GM23338 (cell line): Measurements from ENCODE around the gene UBTD1. TPM values are rescaled to one million over a fixed set of nuclear protein-coding genes. Genes with fewer than 3 reads are reported as not detected.

ENCODE experiments used
- ATAC-seq: fragments of 200-7000 bp; cut with Tn5 transposase; 3 replicates; pipeline ENCODE4 v1.9.1; 2020
- DNase-seq: peaks from one replicate; pipeline ENCODE4 v3.0.0-alpha.2; 2015; ENCODE audit warnings: low spot score
- H2AFZ ChIP-seq: fragments of 200-600 bp; sonication (generic); 2 replicates; pipeline ENCODE4 v1.8.0; 2016; ENCODE audit warnings: antibody characterized with exemption, mild to moderate bottlenecking, moderate library complexity
- H3F3A ChIP-seq: fragments of 200-600 bp; sonication (generic); replicated peaks from 2 replicates; pipeline ENCODE4 v1.8.0; 2017; ENCODE audit warnings: antibody characterized with exemption, mixed run types, low read depth
- H3K27ac ChIP-seq: fragments of 200-600 bp; sonication (generic); 2 replicates; pipeline ENCODE4 v1.6.1; 2016; ENCODE audit warnings: low read depth
- H3K27me3 ChIP-seq: fragments of 200-600 bp; sonication (generic); 2 replicates; pipeline ENCODE4 v1.8.0; 2016; ENCODE audit warnings: mild to moderate bottlenecking, mixed run types, moderate library complexity; ENCODE audit not compliant: insufficient read depth
- H3K36me3 ChIP-seq: fragments of 200-600 bp; sonication (generic); 2 replicates; pipeline ENCODE4 v1.8.0; 2016; ENCODE audit warnings: mild to moderate bottlenecking; ENCODE audit not compliant: insufficient read depth
- H3K4me1 ChIP-seq: fragments of 200-600 bp; sonication (generic); 2 replicates; pipeline ENCODE4 v1.8.0; 2016; ENCODE audit warnings: mild to moderate bottlenecking, moderate library complexity; ENCODE audit not compliant: insufficient read depth
- H3K4me2 ChIP-seq: fragments of 200-600 bp; sonication (generic); 2 replicates; pipeline ENCODE4 v1.7.1; 2017; ENCODE audit warnings: mixed run types
- H3K4me3 ChIP-seq: fragments of 200-600 bp; sonication (generic); 2 replicates; pipeline ENCODE4 v1.6.1; 2016; ENCODE audit warnings: mixed run types
- H3K79me2 ChIP-seq: fragments of 200-600 bp; sonication (generic); replicated peaks from 2 replicates; pipeline ENCODE4 v1.8.0; 2017; ENCODE audit warnings: mild to moderate bottlenecking; ENCODE audit not compliant: insufficient read depth
- H3K9me2 ChIP-seq: fragments of 200-600 bp; sonication (generic); 2 replicates; pipeline ENCODE4 v1.8.0; 2017; ENCODE audit not compliant: insufficient read depth
- H4K20me1 ChIP-seq: fragments of 200-600 bp; sonication (generic); replicated peaks from 2 replicates; pipeline ENCODE4 v1.8.0; 2017; ENCODE audit warnings: mild to moderate bottlenecking; ENCODE audit not compliant: insufficient read depth
- H3K27ac Mint-ChIP-seq: 2 replicates; pipeline ENCODE4 v1.8.0; 2020; ENCODE audit warnings: inconsistent platforms, mild to moderate bottlenecking, moderate library complexity, mixed read lengths
- H3K27me3 Mint-ChIP-seq: 3 replicates; pipeline ENCODE4 v1.8.0; 2022; ENCODE audit warnings: low read depth, mild to moderate bottlenecking, moderate library complexity, mixed read lengths, inconsistent platforms; ENCODE audit not compliant: insufficient read depth, poor library complexity
- H3K36me3 Mint-ChIP-seq: 3 replicates; pipeline ENCODE4 v1.8.0; 2021; ENCODE audit warnings: low read depth, mild to moderate bottlenecking, inconsistent platforms, moderate library complexity, mixed read lengths
- H3K4me1 Mint-ChIP-seq: 3 replicates; pipeline ENCODE4 v1.8.0; 2020; ENCODE audit warnings: mild to moderate bottlenecking, inconsistent platforms, mixed read lengths
- H3K4me3 Mint-ChIP-seq: 3 replicates; pipeline ENCODE4 v1.8.0; 2021; ENCODE audit warnings: moderate library complexity, mild to moderate bottlenecking, inconsistent platforms, mixed read lengths
- H3K9me3 Mint-ChIP-seq: 3 replicates; pipeline ENCODE4 v1.8.0; 2020; ENCODE audit warnings: moderate library complexity, mild to moderate bottlenecking, inconsistent platforms, mixed read lengths
- CREB1 ChIP-seq: fragments of 250-450 bp; sonication (Bioruptor Pico); IDR thresholded peaks from 2 replicates; pipeline ENCODE4 v1.5.0; 2020; ENCODE audit warnings: low read depth, mild to moderate bottlenecking, moderate library complexity
- CTCF ChIP-seq, 2 experiments: fragments of 200-600 bp in 1 of 2; sonication (generic) in 1 of 2; conservative IDR thresholded peaks; 2 replicates each; pipeline versions ENCODE4 v1.5.1 to v1.6.1; 2016 to 2017; ENCODE audit warnings: antibody characterized with exemption in 2 of 2, low read depth in 2 of 2, mild to moderate bottlenecking in 2 of 2, moderate library complexity in 1 of 2
- ETS1 ChIP-seq: IDR thresholded peaks from 2 replicates; pipeline ENCODE4 v1.6.1; 2016; ENCODE audit warnings: antibody characterized with exemption
- EZH2 ChIP-seq: fragments of 200-600 bp; sonication (generic); IDR thresholded peaks from one replicate; pipeline ENCODE4 v1.8.0; 2017; ENCODE audit warnings: antibody characterized with exemption, mild to moderate bottlenecking, low read depth; ENCODE audit not compliant: unreplicated experiment
- EZH2phosphoT487 ChIP-seq: fragments of 200-600 bp; sonication (generic); IDR thresholded peaks from one replicate; pipeline ENCODE4 v1.8.1; 2018; ENCODE audit warnings: antibody characterized with exemption; ENCODE audit not compliant: unreplicated experiment
- JUNB ChIP-seq: IDR thresholded peaks from one replicate; pipeline ENCODE4 v1.6.1; 2016; ENCODE audit warnings: antibody characterized with exemption; ENCODE audit not compliant: unreplicated experiment
- NANOG ChIP-seq: IDR thresholded peaks from 2 replicates; pipeline ENCODE4 v1.6.1; 2016; ENCODE audit warnings: antibody characterized with exemption, borderline replicate concordance
- POLR2AphosphoS5 ChIP-seq: IDR thresholded peaks from 2 replicates; pipeline ENCODE4 v1.6.1; 2016; ENCODE audit warnings: antibody characterized with exemption, low read depth
- REST ChIP-seq: IDR thresholded peaks from one replicate; pipeline ENCODE4 v1.6.1; 2018; ENCODE audit warnings: antibody characterized with exemption; ENCODE audit not compliant: unreplicated experiment
- STAT1 ChIP-seq: IDR thresholded peaks from one replicate; pipeline ENCODE4 v1.6.1; 2016; ENCODE audit warnings: antibody characterized with exemption; ENCODE audit not compliant: unreplicated experiment
- ZNF114 ChIP-seq: fragments of 250-450 bp; sonication (Bioruptor Pico); IDR thresholded peaks from 2 replicates; pipeline ENCODE4 v1.5.0; 2020; ENCODE audit warnings: mild to moderate bottlenecking, moderate library complexity
- ZNF331 ChIP-seq: fragments of 250-450 bp; sonication (Bioruptor Pico); IDR thresholded peaks from 2 replicates; pipeline ENCODE4 v1.5.0; 2020; ENCODE audit warnings: low read depth, mild to moderate bottlenecking, moderate library complexity
- ZNF462 ChIP-seq: fragments of 250-450 bp; sonication (Bioruptor Pico); IDR thresholded peaks from 2 replicates; pipeline ENCODE4 v1.5.0; 2020; ENCODE audit warnings: mild to moderate bottlenecking, moderate library complexity
- polyA plus RNA-seq: library from polyadenylated mRNA; unstranded; fragments of >200 nt; fragmentation: Nextera tagmentation; extraction: Ambion mirVana; gene quantifications from 2 replicates; pipeline ENCODE4 v1.2.1, GENCODE V29; 2016
- total RNA-seq: library from RNA; depleted of rRNA; stranded (reverse); fragments of >200 nt; shearing (Covaris generic); gene quantifications from 2 replicates; pipeline ENCODE4 v1.2.3, GENCODE V29; 2014

Gene UBTD1
- total and polyA plus RNA-seq, 2 experiments from 2014 or later: 17.3 to 29.0 TPM

- Mint-ChIP-seq H3K4me3 (peak overlapping the region; percentile 79), H3K27ac (no peak overlapping the region), H3K4me1 (peaks cover 35% of the 10 kb centered on the region), H3K36me3 (no peaks in the 10 kb centered on the region; the same call in 2 of the 3 replicates), H3K9me3 (no peaks in the 10 kb centered on the region; the same call in 2 of the 3 replicates), H3K27me3 (peaks cover 22% of the 10 kb centered on the region)
- Histone ChIP-seq H3K36me3 (no peaks in the 10 kb centered on the region), H2AFZ (no peak overlapping the region), H3K4me2 (peak overlapping the region; percentile 94), H4K20me1 (peaks cover 47% of the 10 kb centered on the region), H3K4me3 (peak overlapping the region; percentile 99), H3K9me2 (no peaks in the 10 kb centered on the region), H3K27ac (no peak overlapping the region), H3K27me3 (peaks cover 18% of the 10 kb centered on the region), H3F3A (peaks cover 14% of the 10 kb centered on the region; the same call in 1 of the 2 replicates), H3K4me1 (peaks cover 36% of the 10 kb centered on the region), H3K79me2 (peaks cover 67% of the 10 kb centered on the region)
- ATAC-seq (no peak), DNase-seq (no peak)
- no peak for TF ChIP-seq ZNF462 (CRISPR knock-in tag)
- TF ChIP-seq JUNB: no peak
- no peak for TF ChIP-seq NANOG
- TF ChIP-seq POLR2AphosphoS5: no peak
- TF ChIP-seq STAT1: no peak
- no peak for TF ChIP-seq CREB1
- no peak for TF ChIP-seq CTCF (conservative IDR thresholded peaks at IDR 0.05; ENCODE audit: low read depth in 2 of 2)
- no peak for TF ChIP-seq ZNF331 (CRISPR knock-in tag)
- no peak for TF ChIP-seq ZNF114 (CRISPR knock-in tag)
- TF ChIP-seq EZH2: no peak
- TF ChIP-seq ETS1: no peak
- no peak for TF ChIP-seq REST
- TF ChIP-seq EZH2phosphoT487: no peak
Observed at GRCh38 chr10:97500297-97500575, 1.5 kb downstream of the UBTD1 start.
